ENCODE measurements around the gene HJV.
A peak's percentile ranks its signal among the peaks of the same experiment; 100 is the strongest.
"Not testable (repeated sequence)": the region's sequence is repeated elsewhere in the genome, so short reads cannot be mapped to it uniquely, and the experiment has no call there.

Gene HJV

DNA sequence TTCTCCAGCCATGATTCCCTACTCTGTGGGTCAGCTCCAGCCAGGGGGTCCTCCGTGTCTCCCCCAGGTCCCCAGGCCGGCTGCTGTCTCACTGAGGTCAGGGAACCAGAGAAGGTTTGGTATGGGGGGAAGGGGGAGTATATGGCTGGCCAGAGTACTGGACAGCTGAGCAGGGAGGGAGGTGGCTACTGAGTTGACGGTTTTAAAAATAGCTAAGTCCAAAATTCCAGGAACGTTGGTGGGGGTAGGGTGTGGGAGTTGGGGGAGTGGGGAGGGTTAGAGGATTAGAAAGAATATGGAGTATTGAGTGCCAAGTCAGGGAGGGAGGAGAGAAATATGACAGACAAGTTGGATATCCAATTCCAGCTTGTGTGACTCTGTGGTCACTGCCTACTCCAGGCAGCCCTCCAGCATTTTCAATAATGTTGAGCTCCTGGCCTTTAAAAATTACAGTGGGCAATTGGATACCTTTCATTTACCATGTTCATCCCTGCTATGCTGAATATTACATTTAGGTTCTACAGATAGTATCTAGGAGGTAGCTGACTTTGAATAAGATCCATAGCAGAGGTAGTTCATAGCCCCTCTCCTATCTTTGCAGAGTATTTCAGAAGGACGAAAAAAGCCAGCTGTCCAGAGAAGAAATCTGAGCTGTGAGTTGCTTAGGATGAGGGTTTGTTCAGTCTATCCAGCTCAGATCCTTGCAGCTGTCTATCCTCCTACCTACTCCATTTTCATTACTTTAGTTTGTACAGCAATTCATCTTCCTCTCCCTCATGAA is at the start of gene HJV:
Gene HJV (minus strand): TSS at position 114 of the 781 bp plus-strand sequence. CDS start 1,504 bp downstream, outside the sequence.
- no peak for DNase-seq

- not testable (repeated sequence) for DNase-seq
Observed at GRCh38 chr1:146059148-146059547, 37.6 kb upstream of the HJV start.

DNA sequence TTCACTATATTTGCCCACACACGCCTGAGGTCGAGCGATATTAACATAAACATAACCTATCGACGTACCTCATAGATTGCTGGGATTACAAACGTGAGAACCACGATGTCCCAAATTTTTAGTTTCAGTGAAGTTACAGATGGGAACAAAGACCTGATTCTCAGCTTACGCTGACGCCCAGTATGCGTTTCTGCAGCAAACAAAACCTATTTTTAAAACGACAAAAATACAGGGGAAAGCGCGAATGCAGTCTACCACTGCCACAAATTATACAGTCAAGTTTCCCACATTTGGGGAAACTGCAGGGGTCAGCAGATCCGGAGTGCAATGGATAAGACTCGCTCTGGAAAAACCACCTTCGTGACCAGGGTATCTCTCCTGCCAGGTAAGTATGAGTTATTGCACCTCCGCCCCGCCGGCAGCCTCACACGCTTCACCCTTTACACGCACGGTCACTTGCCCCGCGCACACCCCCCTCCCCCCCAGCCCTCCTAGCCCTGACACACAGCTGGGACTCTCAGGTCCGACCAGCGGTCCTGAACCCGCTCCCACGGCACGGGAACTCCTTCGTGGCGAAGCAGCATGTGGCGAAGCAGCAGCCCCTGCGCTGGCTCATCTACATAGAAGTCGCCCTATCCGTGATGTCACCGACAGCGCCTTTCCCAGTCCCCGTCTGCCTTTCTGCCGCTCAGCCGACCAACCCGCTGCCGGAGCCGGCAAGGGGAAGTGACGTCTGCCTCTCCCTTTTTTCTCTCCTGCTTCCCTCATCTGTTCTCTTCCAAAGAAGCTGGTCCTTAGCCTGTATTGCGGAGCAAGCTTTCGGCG is 30.5 kb upstream of the HJV start:
- DNase-seq = peak; percentile 78 to 84

GRCh38 chr1:146051452-146051851 is 29.9 kb upstream of the HJV start:
- peak in 1 of 2 experiments; percentile 13 for DNase-seq

DNA sequence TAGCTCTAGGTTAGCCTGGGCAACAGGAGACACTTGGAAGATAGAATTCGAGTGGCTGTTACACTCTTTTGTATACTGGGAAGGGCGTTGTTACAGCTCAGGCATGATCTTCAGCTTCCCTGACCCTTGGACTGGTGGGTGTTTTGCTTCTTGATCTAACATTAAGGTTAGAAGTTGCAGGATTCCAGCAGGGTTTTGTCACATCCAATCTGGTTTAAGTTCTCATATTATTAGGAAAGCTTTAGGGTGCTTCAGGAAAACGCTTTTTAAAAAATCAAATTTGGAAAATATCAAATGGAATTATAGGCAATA is 29.1 kb upstream of the HJV start:
- not testable (repeated sequence) for DNase-seq

- DNase-seq = not testable (repeated sequence)
Observed at GRCh38 chr1:146049866-146050651, 28.5 kb upstream of the HJV start.

DNA sequence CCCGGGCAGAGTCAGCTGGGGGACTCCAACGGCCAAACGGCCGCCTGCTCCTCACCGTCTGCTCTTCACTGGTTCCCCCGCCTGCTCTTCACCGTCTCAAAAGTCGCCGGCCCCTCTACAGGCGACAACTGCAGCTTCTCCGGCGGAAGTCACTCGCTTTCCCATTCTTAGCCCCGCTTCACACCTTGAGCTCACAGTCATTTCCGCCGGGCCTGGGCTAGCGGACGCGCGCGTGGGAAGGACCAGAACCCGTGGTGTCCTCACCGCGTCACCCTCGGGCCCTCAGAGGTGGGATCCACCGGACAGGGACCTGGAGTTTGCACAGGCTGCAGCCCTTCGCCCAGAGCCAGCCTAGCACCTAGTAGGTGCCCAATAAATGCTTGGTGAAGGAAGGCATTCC is 27.9 kb upstream of the HJV start:
- DNase-seq = no peak

DNA sequence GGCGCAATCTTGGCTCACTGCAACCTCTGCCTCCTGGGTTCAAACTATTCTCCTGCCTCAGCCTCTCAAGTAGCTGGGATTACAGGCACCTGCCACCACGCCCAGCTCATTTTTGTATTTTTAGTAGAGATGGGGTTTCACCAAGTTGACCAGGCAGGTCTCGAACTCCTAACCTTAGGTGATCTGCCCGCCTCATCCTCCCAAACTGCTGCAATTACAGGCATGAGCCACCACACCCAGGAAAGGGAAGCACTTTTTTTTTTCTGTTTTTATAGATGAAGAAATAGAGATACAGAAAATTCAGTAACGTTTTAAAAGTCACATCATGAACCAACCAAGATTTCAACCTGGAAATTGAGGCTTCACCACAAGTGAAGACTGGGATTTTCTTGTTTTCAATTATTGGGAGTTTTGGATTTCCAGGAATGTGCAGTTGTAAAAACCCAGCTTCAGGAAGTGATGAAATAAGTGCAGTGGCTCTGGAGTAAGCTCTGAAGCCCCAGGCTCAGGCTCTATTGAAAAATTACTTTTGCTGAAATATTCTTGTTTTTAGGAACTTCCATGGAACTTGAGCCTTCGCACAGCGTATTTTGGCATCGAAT is 27.1 kb upstream of the HJV start:
- DNase-seq = not testable (repeated sequence)

DNA sequence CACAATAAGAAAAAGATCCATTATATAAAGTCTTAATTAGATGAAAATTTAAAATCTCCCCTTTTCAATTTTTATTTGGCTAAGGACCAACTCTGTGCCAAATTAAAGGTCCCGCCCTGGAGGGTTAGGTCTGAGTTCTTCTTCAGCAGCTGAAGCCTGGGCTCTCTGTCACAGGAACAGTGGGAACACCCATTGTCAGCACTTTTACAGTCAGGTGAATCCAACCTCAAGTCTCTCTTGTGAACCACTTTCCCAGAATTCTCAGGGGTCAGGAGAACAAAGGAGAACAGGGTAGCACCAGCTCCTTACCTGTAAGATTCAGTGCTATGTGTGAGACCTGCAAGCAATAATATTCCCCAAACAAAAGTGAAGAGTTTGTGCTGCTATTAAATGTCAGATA is 25.1 kb upstream of the HJV start:
- no peak for DNase-seq

DNA sequence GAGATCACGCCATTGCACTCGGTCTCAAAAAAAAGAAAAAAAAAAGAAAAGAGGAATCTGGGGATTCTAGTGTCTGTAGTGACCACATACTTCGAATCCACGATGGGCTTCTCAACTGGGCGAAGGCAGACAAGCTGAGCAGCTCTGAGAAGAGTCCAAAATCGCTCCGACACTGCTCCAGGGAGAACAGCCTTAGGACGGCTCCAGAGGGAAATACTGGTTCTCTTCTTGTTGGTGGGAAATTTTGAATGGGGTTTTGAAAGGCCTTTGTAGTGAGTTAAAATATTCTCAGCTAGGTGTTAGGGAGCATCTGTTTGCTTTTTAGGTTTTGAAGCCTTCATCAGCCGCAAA is 18.3 kb upstream of the HJV start:
- DNase-seq = no peak

DNA sequence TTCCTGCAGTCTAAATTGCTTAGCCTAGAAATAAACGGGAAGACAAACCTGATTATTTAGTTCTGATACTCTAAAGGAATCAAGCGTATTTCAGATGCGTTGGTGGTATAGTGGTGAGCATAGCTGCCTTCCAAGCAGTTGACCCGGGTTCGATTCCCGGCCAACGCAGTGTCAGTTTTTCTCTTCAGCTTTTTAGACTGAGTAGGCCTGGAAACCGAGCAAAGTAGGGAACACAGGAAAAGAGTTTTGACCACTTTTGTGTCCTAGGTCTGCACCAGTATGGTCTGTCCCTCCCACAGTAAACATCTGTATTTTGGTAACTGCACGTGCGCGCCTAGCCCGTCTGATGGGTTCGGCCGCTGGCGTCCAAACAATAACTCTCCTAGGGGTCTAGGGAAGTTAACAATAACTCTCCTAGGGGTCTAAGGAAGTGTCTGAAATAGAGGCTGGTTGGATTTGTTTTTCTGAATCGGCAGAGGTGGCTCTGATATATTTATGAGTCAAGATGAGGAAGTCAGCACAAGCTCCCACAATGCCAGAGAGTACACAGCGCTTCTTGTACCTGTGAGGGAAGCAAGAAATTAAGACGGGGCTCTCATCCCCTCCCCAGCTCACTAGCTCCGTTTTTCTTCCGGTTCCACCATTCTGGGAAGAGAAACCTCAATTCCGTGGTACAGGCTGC is 15.6 kb upstream of the HJV start:
- DNase-seq = peak; percentile 86 to 87

DNA sequence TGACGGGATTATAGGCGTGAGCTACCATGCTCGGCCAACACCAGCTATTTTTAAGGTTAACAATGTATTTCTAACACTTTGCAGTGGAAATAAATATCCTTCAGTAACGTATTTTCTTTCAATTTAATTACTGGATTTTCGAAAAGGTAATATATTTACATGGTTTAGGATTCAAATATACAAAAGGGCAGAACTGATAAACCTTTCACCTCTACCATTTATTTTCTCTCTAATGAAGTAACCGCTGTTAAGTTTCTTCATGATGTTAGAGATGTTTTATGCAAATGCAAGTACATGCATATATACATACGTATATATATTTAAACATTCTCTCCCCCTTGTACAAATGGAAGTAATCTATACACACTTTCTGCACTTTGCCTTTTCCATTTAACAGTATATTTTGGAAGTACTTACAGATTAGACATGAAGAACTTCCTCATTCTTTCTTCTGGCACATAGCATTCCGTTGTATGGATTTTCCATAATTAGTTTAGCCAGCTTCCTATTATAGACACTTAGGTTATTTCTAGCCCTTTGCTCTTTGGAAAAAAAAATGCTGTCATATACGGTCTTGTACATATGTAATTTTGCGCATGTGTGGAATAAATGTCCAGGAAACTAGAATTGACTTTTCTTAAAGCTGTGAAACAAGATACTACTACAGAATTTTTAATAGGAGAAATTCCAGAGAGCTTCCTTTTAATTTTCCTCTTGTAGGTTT is 14.9 kb upstream of the HJV start:
- DNase-seq = no peak

- no peak for DNase-seq
Observed at GRCh38 chr1:146035048-146035423, 13.5 kb upstream of the HJV start.

- no peak for DNase-seq
Observed at GRCh38 chr1:146032631-146033219, 11.2 kb upstream of the HJV start.

DNA sequence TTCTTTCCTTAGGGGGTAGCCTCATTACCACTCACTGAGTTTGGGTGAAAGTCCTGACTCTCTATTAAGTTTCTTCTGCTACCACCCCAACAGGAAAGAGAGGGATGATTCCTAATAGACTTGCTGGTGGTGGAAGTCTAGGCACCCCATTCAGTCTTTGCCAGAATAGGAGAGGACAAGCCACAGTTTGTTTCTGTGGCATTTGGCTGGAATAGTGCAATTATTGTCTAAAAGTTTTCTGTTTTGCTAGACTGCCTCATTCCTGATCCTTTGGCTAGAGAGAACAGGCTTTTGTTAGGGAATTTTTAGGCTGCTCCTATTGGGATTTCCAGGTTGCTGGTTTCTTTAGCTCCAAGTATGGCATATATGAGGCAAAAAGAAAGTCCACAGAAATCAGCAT is 9.9 kb upstream of the HJV start:
- DNase-seq = no peak

GRCh38 chr1:146029117-146029516 is 7.6 kb upstream of the HJV start:
- no peak for DNase-seq

GRCh38 chr1:146026650-146027049 is 5.1 kb upstream of the HJV start:
- DNase-seq = not testable (repeated sequence)

DNA sequence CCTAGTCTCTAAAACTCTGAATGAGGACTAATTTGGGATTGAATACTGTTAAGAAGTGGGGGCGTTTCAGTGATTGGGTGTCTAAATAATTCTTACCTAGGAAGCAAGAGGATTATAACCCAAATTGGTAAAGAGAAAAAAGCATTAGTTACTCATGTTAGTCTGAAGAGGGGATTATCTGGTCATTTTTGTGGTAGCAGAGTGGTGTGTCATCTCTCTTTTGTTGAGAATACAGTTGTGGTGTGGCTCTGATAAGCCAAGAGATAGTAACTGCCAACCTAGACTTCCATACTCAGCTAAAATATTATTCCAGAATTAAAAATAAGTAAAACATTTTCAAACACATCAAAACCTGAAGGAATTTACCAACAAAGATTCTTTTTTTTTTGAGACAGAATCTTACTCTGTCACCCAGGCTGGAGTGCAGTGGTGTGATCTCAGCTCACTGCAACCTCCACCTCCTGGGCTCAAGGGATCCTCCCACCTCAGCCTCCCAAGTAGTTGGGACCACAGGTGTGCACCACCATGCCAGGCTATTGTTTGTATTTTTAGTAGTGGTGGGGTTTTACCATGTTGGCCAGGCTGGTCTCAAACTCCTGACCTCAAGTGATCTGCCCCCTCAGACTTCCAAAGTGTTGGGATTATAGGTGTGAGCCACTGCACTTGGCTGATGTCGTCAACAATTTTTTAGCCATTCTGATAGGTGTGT is 4.4 kb upstream of the HJV start:
- DNase-seq = not testable (repeated sequence)

DNA sequence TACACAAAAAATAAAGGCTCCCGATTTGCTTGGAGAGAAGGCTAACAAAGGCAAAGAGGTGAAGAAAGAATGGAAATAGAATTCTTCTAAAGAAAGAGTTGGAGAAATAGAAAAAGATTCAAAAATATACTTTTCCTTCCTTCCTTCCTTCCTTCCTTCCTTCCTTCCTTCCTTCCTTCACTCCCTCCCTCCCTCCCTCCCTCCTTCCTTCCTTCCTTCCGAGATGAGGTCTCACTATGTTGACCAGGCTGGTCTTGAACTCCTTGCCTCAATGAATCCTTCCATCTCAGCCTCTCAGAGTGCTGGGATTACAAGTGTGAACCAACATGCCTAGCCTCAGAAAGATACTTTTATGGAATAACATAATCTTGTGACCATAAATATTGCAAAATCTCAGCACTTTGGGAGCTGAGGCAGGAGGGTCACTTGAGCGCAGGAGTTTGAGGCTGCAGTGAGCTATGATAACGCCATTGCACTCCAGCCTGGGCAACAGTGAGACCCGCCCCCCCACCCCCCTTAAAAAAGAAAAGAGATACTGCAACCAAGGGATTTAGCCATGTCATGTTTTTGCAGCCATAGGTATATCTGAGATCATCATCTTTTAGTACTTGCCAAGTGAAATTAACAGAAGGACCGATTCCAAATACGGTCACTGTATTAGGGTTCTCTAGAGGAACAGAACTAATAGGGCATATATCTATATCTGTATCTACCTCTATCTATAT is 1.0 kb upstream of the HJV start:
- DNase-seq = no peak

- DNase-seq = no peak
Observed at GRCh38 chr1:146021050-146021445, 487 bp downstream of the HJV start.

All from activated CD4-positive, alpha-beta T cell treated with anti-CD3 and anti-CD28 coated beads, Interleukin-2, amount 50 U/mL, for 48 hours (primary cell).